ENCODE data around the gene SSNA1.

SSNA1 gene

DNA sequence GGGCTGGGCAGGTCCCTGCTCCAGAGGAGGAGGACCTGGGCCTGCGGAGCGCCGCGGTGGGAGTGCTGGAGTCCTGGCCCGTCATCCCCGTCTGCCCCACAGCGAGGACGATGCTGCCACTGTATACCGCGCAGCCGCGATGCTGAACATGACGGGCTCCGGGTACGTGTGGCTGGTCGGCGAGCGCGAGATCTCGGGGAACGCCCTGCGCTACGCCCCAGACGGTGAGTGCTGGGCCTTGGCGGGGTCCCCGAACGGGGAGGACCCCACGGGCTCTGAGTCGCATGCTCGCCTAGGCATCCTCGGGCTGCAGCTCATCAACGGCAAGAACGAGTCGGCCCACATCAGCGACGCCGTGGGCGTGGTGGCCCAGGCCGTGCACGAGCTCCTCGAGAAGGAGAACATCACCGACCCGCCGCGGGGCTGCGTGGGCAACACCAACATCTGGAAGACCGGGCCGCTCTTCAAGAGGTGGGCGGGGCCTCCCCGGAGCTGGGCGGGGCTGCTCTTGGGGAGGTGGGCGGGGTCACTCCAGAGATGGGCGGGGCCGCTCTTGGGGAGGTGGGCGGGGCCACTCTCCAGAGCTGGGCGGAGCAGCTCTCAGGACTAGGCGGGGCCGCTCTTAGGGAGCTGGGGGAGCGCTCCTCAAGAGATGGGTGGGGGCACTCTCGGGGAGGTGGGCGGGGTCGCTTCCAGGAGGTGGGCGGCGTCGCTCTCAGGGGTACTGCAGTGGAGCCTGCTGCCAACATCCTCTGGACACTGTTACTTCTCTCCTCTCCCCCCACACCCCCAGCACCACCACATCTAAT lies 31.7 kb upstream of the SSNA1 start:
- peak overlapping the region; percentile 57 for H3K4me2 ChIP-seq (ENCODE audit: insufficient read depth, low read length, poor library complexity, severe bottlenecking)
- H3K18ac ChIP-seq (ENCODE audit: low read length) = peak overlapping the region; percentile 80
- peak overlapping the region; percentile 41 for H2BK12ac ChIP-seq (ENCODE audit: low read length)
- no CpG with 5 or more reads among the region's 65 CpGs for WGBS, 2 donors (ENCODE audit: extremely low coverage in 2 of 2, insufficient read length in 2 of 2, insufficient replicate concordance in 1 of 2)
- no peak overlapping the region for H3K4ac ChIP-seq (ENCODE audit: low read length)
- peaks cover 3% of the 10 kb centered on the region for H3K79me1 ChIP-seq (ENCODE audit: low read depth, low read length)
- no peak overlapping the region for H4K91ac ChIP-seq (ENCODE audit: low read depth, low read length, poor library complexity)
- H2BK5ac ChIP-seq (ENCODE audit: low read length) = no peak overlapping the region
- peaks cover 6 to 8% of the 10 kb centered on the region in 2 donors for H3K4me1 ChIP-seq (ENCODE audit: control insufficient read depth in 2 of 2, insufficient read depth in 1 of 2, low read depth in 1 of 2, low read length in 2 of 2)
- H3K14ac ChIP-seq (ENCODE audit: low read length) = no peak overlapping the region
- no peak overlapping the region for H2BK15ac ChIP-seq (ENCODE audit: low read length)
- peak overlapping the region; percentile 60 for H3K9ac ChIP-seq (ENCODE audit: low read depth, low read length, poor library complexity)
- peaks cover 17 to 67% (median 65%) of the 10 kb centered on the region in 3 experiments for H3K27me3 ChIP-seq (ENCODE audit: control insufficient read depth in 3 of 3, insufficient read depth in 3 of 3, low read depth in 1 of 3, low read length in 3 of 3)
- H3K4me3 ChIP-seq (ENCODE audit: low read length in 2 of 2) = peak overlapping the region in 1 of 2 donors; percentile 71
- peak; percentile 42 for DNase-seq (ENCODE audit: low spot score)
- peaks cover 0 to 18% of the 10 kb centered on the region in 2 donors for H3K9me3 ChIP-seq (replicated peaks in 1 of 2; ENCODE audit: control insufficient read depth in 2 of 2, insufficient read depth in 1 of 2, low read depth in 1 of 2, low read length in 2 of 2)
- no peak overlapping the region for H3K27ac ChIP-seq (replicated peaks; ENCODE audit: low read length)
- H2AFZ ChIP-seq (ENCODE audit: low read length) = peak overlapping the region; percentile 51
- peak overlapping the region; percentile 98 for H3K23ac ChIP-seq (ENCODE audit: low read depth, low read length, poor library complexity)
- H2AK5ac ChIP-seq (ENCODE audit: low read depth, low read length) = peak overlapping the region; percentile 61
- H3K36me3 ChIP-seq (replicated peaks in 1 of 2; ENCODE audit: control insufficient read depth in 2 of 2, insufficient read depth in 2 of 2, low read length in 2 of 2) = peaks cover 0 to 2% of the 10 kb centered on the region in 2 donors
- H4K8ac ChIP-seq (ENCODE audit: low read depth, low read length) = no peak overlapping the region
- no peak overlapping the region for H2BK120ac ChIP-seq (ENCODE audit: low read depth, low read length)

- Histone ChIP-seq H2AFZ (ENCODE audit: low read length) (no peak overlapping the region), H2BK12ac (ENCODE audit: low read length) (no peak overlapping the region), H3K23ac (ENCODE audit: low read depth, low read length, poor library complexity) (peak overlapping the region; percentile 98), H3K4me2 (ENCODE audit: insufficient read depth, low read length, poor library complexity, severe bottlenecking) (no peak overlapping the region), H3K27me3 (ENCODE audit: control insufficient read depth in 3 of 3, insufficient read depth in 3 of 3, low read depth in 1 of 3, low read length in 3 of 3) (peaks cover 22 to 77% (median 75%) of the 10 kb centered on the region in 3 experiments), H3K18ac (ENCODE audit: low read length) (peak overlapping the region; percentile 80), H3K36me3 (replicated peaks in 1 of 2; ENCODE audit: control insufficient read depth in 2 of 2, insufficient read depth in 2 of 2, low read length in 2 of 2) (peaks cover 0 to 1% of the 10 kb centered on the region in 2 donors), H4K91ac (ENCODE audit: low read depth, low read length, poor library complexity) (no peak overlapping the region), H3K79me1 (ENCODE audit: low read depth, low read length) (peaks cover 3% of the 10 kb centered on the region), H3K27ac (replicated peaks; ENCODE audit: low read length) (no peak overlapping the region), H3K4me1 (ENCODE audit: control insufficient read depth in 2 of 2, insufficient read depth in 1 of 2, low read depth in 1 of 2, low read length in 2 of 2) (peaks cover 6 to 8% of the 10 kb centered on the region in 2 donors), H3K9me3 (replicated peaks in 1 of 2; ENCODE audit: control insufficient read depth in 2 of 2, insufficient read depth in 1 of 2, low read depth in 1 of 2, low read length in 2 of 2) (peaks cover 0 to 14% of the 10 kb centered on the region in 2 donors), H2BK15ac (ENCODE audit: low read length) (peak overlapping the region; percentile 73), H3K14ac (ENCODE audit: low read length) (peak overlapping the region; percentile 92), H3K4ac (ENCODE audit: low read length) (peak overlapping the region; percentile 78), H2BK120ac (ENCODE audit: low read depth, low read length) (no peak overlapping the region), H4K8ac (ENCODE audit: low read depth, low read length) (peak overlapping the region; percentile 30), H3K4me3 (ENCODE audit: low read length in 2 of 2) (peak overlapping the region in 1 of 2 donors; percentile 63), H2AK5ac (ENCODE audit: low read depth, low read length) (peak overlapping the region; percentile 61), H2BK5ac (ENCODE audit: low read length) (no peak overlapping the region), H3K9ac (ENCODE audit: low read depth, low read length, poor library complexity) (peak overlapping the region; percentile 74)
- no CpG with 5 or more reads among the region's 19 CpGs for WGBS, 2 donors (ENCODE audit: extremely low coverage in 2 of 2, insufficient read length in 2 of 2, insufficient replicate concordance in 1 of 2)
- DNase-seq (ENCODE audit: low spot score) = no peak
Measured at GRCh38 chr9:137157618-137158415, 30.7 kb upstream of the SSNA1 start.

- no peak overlapping the region for H4K8ac ChIP-seq (ENCODE audit: low read depth, low read length)
- no peak overlapping the region for H4K91ac ChIP-seq (ENCODE audit: low read depth, low read length, poor library complexity)
- no peak overlapping the region for H2BK15ac ChIP-seq (ENCODE audit: low read length)
- H2AK5ac ChIP-seq (ENCODE audit: low read depth, low read length) = peak overlapping the region; percentile 36
- H3K36me3 ChIP-seq (replicated peaks in 1 of 2; ENCODE audit: control insufficient read depth in 2 of 2, insufficient read depth in 2 of 2, low read length in 2 of 2) = no peaks in the 10 kb centered on the region
- no peak overlapping the region for H3K4me2 ChIP-seq (ENCODE audit: insufficient read depth, low read length, poor library complexity, severe bottlenecking)
- H3K4me1 ChIP-seq (ENCODE audit: control insufficient read depth in 2 of 2, insufficient read depth in 1 of 2, low read depth in 1 of 2, low read length in 2 of 2) = peaks cover 8% of the 10 kb centered on the region in 2 donors
- H3K27me3 ChIP-seq (ENCODE audit: control insufficient read depth in 3 of 3, insufficient read depth in 3 of 3, low read depth in 1 of 3, low read length in 3 of 3) = peaks cover 27 to 84% (median 83%) of the 10 kb centered on the region in 3 experiments
- H3K9ac ChIP-seq (ENCODE audit: low read depth, low read length, poor library complexity) = no peak overlapping the region
- no peak overlapping the region for H3K18ac ChIP-seq (ENCODE audit: low read length)
- H3K9me3 ChIP-seq (replicated peaks in 1 of 2; ENCODE audit: control insufficient read depth in 2 of 2, insufficient read depth in 1 of 2, low read depth in 1 of 2, low read length in 2 of 2) = peaks cover 0 to 9% of the 10 kb centered on the region in 2 donors
- no peak for DNase-seq (ENCODE audit: low spot score)
- H3K4me3 ChIP-seq (ENCODE audit: low read length in 2 of 2) = peak overlapping the region in 1 of 2 donors; percentile 25
- peak overlapping the region; percentile 47 for H3K14ac ChIP-seq (ENCODE audit: low read length)
- peaks cover 3% of the 10 kb centered on the region for H3K79me1 ChIP-seq (ENCODE audit: low read depth, low read length)
- no peak overlapping the region for H2BK120ac ChIP-seq (ENCODE audit: low read depth, low read length)
- H3K27ac ChIP-seq (replicated peaks; ENCODE audit: low read length) = no peak overlapping the region
- no CpG with 5 or more reads among the region's 4 CpGs for WGBS, 2 donors (ENCODE audit: extremely low coverage in 2 of 2, insufficient read length in 2 of 2, insufficient replicate concordance in 1 of 2)
- no peak overlapping the region for H2BK5ac ChIP-seq (ENCODE audit: low read length)
- no peak overlapping the region for H2BK12ac ChIP-seq (ENCODE audit: low read length)
- no peak overlapping the region for H2AFZ ChIP-seq (ENCODE audit: low read length)
- H3K23ac ChIP-seq (ENCODE audit: low read depth, low read length, poor library complexity) = no peak overlapping the region
- no peak overlapping the region for H3K4ac ChIP-seq (ENCODE audit: low read length)
Measured at GRCh38 chr9:137158625-137159024, 29.9 kb upstream of the SSNA1 start.
